Hypothalamus (tissue), 51 donors: ENCODE measurements around the gene KCNQ2.

Experiments used
- DNase-seq, 51 donors: peaks; one replicate each; lab custom pipeline; 2025; lab: John Stamatoyannopoulos, UW

KCNQ2 gene

DNA sequence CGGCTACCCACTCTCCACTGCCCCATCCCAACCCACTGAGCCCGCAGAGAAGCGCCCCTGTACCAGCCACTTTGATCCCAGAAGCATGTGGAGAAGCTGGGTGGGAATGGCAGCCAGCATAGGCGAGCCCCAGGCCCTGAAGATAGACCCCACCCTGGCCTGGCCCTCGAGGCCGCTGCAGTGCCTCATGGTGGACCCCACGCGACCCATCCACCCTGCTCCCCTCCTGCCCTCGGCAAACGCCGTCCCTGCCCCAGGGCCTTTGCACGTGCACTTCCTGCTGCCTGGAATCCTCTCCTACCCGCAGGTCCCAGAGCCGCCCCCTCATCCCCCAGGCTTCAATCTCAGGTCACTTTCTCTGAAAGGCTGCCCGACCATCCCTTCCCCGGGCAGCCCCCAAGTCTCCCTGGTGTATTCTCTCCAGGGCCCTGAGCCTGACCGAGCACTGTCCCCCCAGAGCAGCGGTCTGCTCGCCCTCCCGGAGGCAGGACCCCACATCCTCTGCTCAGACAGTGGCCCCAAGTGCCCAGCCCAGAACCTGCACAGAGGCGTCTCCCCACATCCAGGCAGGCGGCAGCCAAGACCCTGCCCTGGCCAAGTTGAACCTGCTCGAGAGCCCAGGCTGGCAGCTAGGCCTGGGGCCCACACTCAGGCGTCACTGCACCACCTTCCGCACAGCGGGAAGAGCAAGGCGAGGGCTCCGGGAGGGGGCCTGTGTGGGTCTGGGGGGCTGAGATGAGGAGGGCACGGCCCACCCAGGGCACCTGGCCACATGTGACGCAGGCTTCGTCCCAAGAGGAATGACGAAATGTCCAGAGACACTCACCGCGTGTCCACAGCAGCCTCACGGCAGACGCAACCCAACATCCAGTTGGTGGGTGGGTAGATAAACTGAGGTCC is 14.0 kb downstream of the KCNQ2 start:
- no peak for DNase-seq

DNA sequence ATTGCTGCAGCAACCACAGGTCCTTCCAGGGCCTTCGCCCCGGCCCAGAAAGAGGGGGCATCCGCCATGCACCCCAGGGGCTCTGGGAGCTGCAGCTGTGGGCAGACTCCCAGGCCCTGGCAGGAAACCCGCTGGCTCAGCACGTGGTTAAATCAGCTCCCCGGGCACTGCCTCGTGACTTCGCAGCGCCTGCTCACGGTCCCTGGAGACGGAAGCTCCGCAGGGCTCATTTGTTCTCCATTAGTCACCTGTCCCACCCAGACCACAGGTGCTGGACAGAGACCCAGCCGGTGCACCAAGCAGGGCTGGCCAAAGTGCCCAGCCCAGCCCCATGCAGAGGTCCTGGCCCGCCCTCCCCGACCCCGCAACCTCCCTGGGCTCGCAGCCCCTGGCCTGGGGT is 14.7 kb downstream of the KCNQ2 start:
- DNase-seq = peak in 30 of 51 donors; percentile 4 to 67 (median 47)

DNA sequence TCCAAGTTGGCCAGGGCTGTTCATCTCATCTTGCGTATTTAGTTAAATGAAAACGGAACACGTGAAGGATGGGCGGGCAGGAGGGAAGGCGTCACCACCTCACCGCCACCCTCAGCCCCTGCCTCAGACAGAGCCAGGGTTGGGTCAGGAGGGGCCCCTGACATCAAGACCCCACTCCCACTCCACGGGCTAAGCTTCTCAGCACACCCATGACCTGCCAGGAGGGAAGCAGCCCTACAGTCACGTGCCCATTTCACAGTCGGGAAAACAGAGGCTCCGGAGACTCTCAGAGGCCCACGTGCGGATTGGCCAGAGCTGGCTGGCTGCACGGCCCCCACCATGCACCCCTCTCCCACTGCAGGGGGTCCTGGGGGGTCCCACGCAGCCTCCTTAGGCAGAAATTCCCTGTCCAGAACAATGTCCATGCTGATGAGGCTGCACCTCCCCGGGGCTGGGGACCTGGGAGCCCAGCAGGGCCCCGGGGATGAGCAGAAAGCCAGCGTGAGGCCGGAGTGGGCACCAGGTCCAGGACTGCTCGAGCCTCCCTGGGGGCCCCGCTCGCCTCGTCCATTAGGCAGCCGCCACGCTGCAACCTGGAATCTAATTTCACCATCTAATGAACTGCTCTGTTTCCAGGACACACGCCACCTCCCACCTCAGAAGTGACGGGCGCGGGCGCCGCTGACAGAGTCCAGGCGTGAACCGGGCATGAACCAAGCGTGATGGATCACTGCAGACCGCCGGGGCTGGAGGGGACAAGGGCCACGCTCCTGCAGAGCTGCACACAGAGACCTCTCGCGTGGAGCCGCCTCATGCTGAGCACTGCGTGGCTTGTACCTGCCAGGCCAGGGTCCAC is 15.8 kb downstream of the KCNQ2 start:
- peak in 2 of 51 donors; percentile 28 to 30 for DNase-seq

DNA sequence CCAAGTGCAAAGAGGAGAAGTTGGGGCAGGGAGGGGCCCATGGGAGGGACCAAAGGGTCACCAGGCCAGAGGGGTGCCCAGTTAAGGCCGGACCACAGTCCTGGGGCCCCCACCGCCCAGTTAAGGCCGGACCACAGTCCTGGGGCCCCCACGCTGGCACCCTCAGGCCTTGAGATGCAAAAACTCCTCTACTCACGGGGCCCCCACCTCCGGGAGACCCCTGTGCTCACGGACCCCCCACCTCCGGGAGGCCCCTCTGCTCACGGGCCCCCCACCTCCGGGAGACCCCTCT is 16.9 kb downstream of the KCNQ2 start:
- DNase-seq = no peak

GRCh38 chr20:63454731-63455567 is 17.5 kb downstream of the KCNQ2 start:
- peak in 3 of 51 donors; percentile 27 to 31 (median 28) for DNase-seq

GRCh38 chr20:63452821-63453523 is 19.5 kb downstream of the KCNQ2 start:
- peak in 5 of 51 donors; percentile 9 to 37 (median 20) for DNase-seq

DNA sequence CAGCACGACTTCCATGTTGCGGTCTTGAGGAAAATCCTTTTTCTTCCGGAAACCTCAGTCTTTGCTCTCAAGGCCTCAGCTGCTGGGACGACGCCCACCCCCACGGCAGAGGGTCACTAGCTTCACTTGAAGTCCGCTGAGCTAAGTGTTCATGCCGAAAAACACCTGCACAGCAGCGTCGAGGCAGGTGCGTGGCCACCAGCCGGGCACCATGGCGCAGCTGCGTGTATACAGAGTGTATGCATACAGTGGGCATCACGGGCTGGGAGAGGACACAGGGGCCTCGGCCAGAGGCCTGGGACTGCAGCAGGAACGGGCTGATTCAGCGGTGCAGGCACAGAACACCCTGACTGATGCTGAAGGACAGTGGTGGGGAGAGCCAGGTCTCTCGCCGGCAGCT is 20.1 kb downstream of the KCNQ2 start:
- DNase-seq = no peak

DNA sequence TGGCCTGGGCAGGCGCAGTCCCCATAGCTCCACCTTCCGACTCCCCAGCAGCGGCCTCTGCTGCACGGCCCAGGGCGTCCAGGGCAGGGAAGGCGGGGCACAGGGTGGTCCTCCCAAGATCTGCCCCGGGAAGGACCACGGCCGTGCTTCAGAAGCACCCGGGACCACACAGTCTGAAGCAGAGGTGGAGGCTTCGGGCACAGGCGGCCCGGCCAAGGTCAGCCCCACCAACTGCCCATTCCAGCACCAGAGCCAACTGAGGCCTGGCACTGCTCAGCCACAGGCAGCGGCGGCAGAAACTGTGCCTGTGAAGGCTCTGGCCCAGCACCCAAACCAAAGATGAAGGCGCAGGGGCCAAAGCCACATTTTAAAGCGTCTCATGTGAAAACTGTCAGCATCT is 20.6 kb downstream of the KCNQ2 start:
- no peak for DNase-seq

DNA sequence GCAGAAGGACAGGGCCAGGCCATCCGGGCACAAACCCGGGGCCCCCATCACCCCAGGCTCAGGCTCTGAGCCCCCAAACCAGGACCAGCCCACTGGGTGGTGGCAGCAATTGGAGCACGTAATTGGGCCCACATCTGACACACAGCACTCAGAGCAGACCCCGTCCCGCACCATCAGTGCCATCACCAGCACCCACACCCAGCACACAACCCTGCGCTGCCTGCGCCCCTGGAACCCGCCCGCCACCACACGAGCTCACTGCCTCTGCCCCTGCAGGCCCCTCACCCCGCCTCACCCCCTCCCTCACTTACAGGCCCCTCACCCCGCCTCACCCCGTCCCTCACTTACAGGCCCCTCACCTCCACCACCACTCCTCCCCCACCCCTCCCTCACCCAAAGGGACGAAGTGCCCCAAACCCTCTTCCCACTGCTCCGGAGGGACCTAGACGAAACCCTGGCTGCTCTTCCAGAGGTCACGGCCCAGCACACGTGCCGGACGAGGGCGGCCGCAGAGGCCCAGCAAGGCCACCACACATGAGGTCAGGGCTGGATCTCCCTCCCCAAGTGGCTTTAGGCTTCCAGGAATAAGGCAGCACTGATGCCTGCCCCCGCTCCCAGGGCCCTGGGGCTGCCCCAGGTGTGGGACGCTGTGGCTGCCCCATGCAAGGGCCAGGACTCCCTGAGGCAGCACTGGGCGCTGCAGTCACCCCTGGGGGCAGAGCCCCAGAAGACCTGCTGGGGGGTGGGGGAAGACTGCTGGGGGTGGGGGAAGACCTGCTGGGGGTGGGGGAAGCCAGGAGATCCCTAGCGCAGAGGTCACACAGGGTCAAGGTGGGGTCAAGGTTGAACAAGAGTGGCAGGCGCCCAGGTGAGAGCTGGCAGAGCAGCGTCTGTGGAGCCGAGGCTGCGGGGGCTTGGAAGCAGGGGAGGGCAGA is 22.4 kb downstream of the KCNQ2 start:
- DNase-seq = no peak

GRCh38 chr20:63449025-63449424 is 23.4 kb downstream of the KCNQ2 start:
- DNase-seq = no peak

DNA sequence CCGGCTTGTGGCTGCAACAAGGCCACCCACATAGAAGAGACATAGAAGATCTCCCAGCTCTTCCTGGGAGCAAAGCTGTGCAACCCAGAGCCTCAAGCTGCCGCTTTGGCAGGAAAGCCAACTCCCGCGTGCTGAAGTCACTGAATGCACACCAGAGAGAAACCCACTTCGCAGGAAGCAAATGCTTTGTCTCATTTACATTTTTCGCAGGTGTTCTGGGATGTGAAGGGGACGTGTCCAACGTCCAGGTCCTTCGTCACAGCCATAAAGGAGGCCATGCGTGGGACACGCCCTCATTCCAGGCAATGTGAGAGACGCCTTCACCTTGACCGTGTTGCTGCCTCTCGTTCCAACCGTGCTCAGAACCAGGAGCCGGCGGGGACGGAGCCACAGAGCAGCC is 24.4 kb downstream of the KCNQ2 start:
- peak in 1 of 51 donors; percentile 40 for DNase-seq

DNA sequence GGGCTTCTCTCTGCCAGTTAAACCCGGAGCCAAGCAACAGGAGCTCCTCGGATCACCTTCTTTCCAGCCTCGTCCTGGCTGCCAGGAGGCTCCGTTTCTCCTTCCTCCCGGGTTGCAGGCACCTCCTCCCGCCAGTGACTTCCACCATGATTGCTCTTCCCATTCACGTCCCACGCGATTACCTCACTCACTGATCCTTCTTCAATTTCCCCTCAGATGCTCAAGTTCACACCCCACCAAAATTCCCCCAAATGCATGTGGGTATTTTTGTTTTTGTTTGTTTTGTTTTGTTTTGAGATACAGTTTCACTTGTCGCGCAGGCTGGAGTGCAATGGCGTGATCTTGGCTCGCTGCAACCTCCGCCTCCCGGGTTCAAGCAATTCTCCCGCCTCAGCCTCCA is 25.1 kb downstream of the KCNQ2 start:
- DNase-seq = no peak

GRCh38 chr20:63446216-63447024 is 26.0 kb downstream of the KCNQ2 start:
- peak in 23 of 51 donors; percentile 6 to 72 (median 40) for DNase-seq

DNA sequence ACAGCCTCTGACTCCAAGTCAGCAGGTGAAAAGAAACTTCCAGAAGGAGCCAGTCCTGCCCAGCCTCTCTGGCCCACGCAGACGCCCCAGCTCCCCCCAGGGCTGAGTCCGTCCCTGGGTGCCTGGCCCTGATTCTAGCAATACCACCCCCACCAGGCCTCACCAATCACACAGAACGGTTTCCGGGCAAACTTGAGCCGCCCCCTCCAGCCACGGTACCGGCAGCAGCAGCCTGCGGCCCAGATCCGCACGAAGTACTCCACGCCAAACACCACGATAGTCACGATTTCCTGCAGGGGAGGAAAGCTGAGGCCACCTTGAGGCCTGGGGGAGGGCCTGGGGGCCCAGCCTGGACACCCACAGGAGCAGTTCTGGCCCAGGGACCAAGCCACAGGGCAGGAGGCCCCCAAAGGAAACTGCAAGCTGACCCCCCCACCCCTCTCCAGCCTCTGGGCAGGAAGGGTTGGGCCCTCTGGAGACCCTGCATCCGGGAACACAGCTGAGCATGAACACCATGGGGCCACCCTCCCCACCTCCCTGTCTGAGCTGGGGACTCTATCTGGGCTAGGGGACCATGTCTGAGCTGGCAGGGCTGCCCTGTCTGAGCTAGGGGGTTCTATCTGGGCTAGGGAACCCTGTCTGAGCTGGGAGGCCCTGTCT is 27.2 kb downstream of the KCNQ2 start:
- DNase-seq = peak in 1 of 51 donors; percentile 59

DNA sequence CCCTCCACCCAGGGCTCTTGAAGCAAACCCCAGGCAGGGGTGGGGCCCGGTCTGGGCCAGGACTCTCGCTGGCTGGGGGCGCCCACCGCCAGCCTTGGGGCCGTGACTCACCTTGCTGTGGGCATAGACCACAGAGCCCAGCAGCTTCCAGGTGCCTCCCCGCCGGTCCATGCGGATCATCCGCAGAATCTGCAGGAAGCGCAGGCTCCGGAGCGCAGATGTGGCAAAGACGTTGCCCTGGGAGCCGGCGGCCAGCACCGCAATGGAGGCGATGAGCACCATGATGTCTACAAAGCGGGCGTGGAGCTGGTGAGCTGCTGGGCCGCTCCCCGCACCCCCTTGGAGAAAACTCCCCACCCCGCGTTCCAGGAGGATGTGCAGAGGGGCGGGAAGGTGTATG is 27.9 kb downstream of the KCNQ2 start:
- no peak for DNase-seq

- DNase-seq = no peak
These were observed 28.7 kb downstream of the KCNQ2 start for GRCh38 chr20:63443606-63444395.

GRCh38 chr20:63442100-63442493 is 30.4 kb downstream of the KCNQ2 start:
- DNase-seq = peak in 27 of 51 donors; percentile 5 to 63 (median 34)
